Activated naive CD8-positive, alpha-beta T cell treated with anti-CD3 and anti-CD28 coated beads, Interleukin-2, amount 10 ng/mL, durations not matched to agents 7 days and 5 days (primary cell): ENCODE data around the gene TRIM16. TPM values are rescaled to one million over a fixed set of nuclear protein-coding genes. Genes with fewer than 3 reads are reported as not detected.

Experiments used
- total RNA-seq, 2 experiments: library from RNA; stranded (reverse); gene quantifications; one replicate each; pipeline ENCODE4 v1.2.3, GENCODE V29; 2021

TRIM16 gene
- total RNA-seq, 2 experiments from 2014 or later, result 7.8 to 9.0 TPM

Other genes with a start within 250 kb of the TRIM16 start
- 10 to 100 TPM in 1 of 2 experiments, 1 to 10 TPM in 1; 9.6 to 10.6 TPM for gene CDRT4, start 216.7 kb downstream of the TRIM16 start, total RNA-seq
- 10 to 100 TPM; 21.0 to 24.3 TPM for gene TVP23C, start 120.8 kb downstream of the TRIM16 start, total RNA-seq
- gene FBXW10B, start 64.6 kb downstream of the TRIM16 start, total RNA-seq, result under 1 TPM in 1 of 2 experiments, not detected in 1; 0.94 TPM
- gene ZNF286A, start 15.4 kb upstream of the TRIM16 start, total RNA-seq, result 10 to 100 TPM; 26.5 to 29.9 TPM
- under 1 TPM in 1 of 2 experiments, not detected in 1; 0.31 TPM for gene TBC1D26, start 48.0 kb upstream of the TRIM16 start, total RNA-seq